HL-60 (cell line): ENCODE results near the gene C3orf20.

Experiments
- CTCF ChIP-seq: IDR thresholded peaks from one replicate; pipeline ENCODE4 v1.5.1; 2011; ENCODE audit warnings: low read length, control low read depth, inconsistent platforms; ENCODE audit not compliant: insufficient read depth
- GABPA ChIP-seq: IDR thresholded peaks from 2 replicates; pipeline ENCODE4 v1.6.1; 2012; ENCODE audit warnings: low read depth
- POLR2AphosphoS5 ChIP-seq: IDR thresholded peaks from 2 replicates; pipeline ENCODE4 v1.6.1; 2012; ENCODE audit warnings: low read depth
- TF ChIP-seq, protein P1 (sequence below): IDR thresholded peaks from 2 replicates; pipeline ENCODE4 v1.6.1; 2012; ENCODE audit warnings: low read depth; ENCODE audit not compliant: insufficient replicate concordance

DNA sequence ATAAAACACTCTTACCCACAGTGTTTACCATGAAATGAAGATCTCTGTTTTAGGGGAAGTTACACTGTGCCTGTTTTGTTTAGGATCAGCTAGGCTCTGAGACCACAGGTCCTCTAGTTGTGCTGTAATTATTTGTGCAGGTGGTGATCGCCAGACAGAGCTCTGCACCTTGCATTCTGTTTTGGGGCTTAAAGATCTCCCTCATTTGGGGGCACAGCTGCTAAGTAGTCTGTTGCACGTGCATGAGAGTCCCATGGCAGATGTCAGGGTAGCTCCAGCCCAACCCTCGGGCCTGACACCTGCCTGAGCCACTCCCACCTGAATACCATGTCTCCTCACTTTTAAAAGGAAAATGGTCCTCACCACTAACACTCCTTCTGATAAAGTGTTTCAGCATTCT lies 12.4 kb downstream of the C3orf20 start:
- TF ChIP-seq CTCF: no peak
- TF ChIP-seq POLR2AphosphoS5: no peak
- no peak for TF ChIP-seq GABPA
- TF ChIP-seq, protein P1, sequence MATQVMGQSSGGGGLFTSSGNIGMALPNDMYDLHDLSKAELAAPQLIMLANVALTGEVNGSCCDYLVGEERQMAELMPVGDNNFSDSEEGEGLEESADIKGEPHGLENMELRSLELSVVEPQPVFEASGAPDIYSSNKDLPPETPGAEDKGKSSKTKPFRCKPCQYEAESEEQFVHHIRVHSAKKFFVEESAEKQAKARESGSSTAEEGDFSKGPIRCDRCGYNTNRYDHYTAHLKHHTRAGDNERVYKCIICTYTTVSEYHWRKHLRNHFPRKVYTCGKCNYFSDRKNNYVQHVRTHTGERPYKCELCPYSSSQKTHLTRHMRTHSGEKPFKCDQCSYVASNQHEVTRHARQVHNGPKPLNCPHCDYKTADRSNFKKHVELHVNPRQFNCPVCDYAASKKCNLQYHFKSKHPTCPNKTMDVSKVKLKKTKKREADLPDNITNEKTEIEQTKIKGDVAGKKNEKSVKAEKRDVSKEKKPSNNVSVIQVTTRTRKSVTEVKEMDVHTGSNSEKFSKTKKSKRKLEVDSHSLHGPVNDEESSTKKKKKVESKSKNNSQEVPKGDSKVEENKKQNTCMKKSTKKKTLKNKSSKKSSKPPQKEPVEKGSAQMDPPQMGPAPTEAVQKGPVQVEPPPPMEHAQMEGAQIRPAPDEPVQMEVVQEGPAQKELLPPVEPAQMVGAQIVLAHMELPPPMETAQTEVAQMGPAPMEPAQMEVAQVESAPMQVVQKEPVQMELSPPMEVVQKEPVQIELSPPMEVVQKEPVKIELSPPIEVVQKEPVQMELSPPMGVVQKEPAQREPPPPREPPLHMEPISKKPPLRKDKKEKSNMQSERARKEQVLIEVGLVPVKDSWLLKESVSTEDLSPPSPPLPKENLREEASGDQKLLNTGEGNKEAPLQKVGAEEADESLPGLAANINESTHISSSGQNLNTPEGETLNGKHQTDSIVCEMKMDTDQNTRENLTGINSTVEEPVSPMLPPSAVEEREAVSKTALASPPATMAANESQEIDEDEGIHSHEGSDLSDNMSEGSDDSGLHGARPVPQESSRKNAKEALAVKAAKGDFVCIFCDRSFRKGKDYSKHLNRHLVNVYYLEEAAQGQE: no peak
